22Rv1 (cell line): ENCODE measurements around the gene HAND1.

Source experiments
- CTCF ChIP-seq: fragments of 450-650 bp; IDR thresholded peaks from 2 replicates; pipeline ENCODE4 v1.5.1; 2017; ENCODE audit warnings: mild to moderate bottlenecking
- ZFX ChIP-seq: fragments of 450-650 bp; IDR thresholded peaks from 2 replicates; pipeline ENCODE4 v1.6.1; 2017; ENCODE audit warnings: antibody characterized with exemption, borderline replicate concordance

GRCh38 chr5:154470137-154470536 is 7.9 kb downstream of the HAND1 start:
- TF ChIP-seq CTCF, result no peak
- no peak for TF ChIP-seq ZFX
